ENCODE data around the gene ORAI2.

DNA sequence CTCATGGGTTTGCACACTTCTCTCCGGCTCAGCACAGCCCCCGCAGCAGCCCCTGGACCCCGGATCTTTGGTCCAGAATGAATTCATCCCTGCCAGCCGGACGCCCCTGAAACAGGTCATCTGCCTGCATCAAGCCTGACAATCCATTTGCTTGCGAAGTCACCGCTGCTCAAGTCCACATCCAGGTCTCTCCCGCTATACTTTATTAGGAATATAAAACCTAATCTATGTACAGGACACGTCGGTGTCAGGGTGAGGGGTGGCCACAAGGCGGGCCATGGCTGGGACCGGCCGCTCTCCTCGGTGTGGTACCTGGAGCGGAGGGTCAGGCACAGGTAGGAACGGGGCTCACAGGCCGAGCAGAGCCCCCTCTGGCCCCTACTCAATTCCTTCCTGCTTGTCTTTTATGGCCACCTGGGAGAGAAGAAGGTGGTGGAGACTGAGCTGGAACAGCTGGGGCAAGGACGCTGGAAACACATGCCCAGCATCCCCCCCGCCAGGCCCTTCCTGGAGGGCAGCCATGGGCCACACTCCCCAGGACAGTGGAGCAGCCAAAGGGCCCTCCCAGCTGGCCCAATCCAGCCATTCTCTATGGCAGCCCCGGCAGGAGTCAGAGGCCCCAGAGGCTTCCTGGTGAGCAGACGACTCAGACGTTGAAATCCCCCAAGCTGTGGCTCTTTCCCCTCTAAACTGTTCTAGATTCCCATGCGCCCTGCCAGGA is 40.1 kb downstream of the ORAI2 start:
- TF ChIP-seq, protein P1, sequence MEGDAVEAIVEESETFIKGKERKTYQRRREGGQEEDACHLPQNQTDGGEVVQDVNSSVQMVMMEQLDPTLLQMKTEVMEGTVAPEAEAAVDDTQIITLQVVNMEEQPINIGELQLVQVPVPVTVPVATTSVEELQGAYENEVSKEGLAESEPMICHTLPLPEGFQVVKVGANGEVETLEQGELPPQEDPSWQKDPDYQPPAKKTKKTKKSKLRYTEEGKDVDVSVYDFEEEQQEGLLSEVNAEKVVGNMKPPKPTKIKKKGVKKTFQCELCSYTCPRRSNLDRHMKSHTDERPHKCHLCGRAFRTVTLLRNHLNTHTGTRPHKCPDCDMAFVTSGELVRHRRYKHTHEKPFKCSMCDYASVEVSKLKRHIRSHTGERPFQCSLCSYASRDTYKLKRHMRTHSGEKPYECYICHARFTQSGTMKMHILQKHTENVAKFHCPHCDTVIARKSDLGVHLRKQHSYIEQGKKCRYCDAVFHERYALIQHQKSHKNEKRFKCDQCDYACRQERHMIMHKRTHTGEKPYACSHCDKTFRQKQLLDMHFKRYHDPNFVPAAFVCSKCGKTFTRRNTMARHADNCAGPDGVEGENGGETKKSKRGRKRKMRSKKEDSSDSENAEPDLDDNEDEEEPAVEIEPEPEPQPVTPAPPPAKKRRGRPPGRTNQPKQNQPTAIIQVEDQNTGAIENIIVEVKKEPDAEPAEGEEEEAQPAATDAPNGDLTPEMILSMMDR (IDR thresholded peaks at IDR 0.05), result no peak
- no peak for TF ChIP-seq POLR2A (IDR thresholded peaks at IDR 0.05)

All from tibial nerve (tissue), 3 donors.